ENCODE results near the gene SIAH2. TPM values are rescaled to one million over a fixed set of nuclear protein-coding genes. Genes with fewer than 3 reads are reported as not detected.

The SIAH2 gene
- total and polyA plus RNA-seq, 12 donors: 22.1 to 216 (median 107) TPM

- Histone ChIP-seq H3K4me3 (peak overlapping the region in 2 of 4 donors; percentile 73 to 78), H3K27ac (peak overlapping the region; percentile 98 to 99 (median 98)), H3K36me3 (replicated peaks in 1 of 2) (no peaks in the 10 kb centered on the region), H3K4me1 (replicated peaks in 1 of 2) (peaks cover 37 to 65% of the 10 kb centered on the region in 2 donors), H3K9me3 (replicated peaks in 1 of 3) (no peaks in the 10 kb centered on the region), H3K27me3 (no peaks in the 10 kb centered on the region)
- DNase-seq: no peak
- TF ChIP-seq CTCF (IDR thresholded peaks at IDR 0.05) (no peak), POLR2A (IDR thresholded peaks at IDR 0.05) (no peak)
- 24 to 33% (median 26%) methylated on average over 6 of the region's 6 CpGs for WGBS, 4 donors
- intact Hi-C loops (cut with DNase I): no loop called here
These were observed 2.4 kb downstream of the SIAH2 start for GRCh38 chr3:150760431-150761200.

- 37 to 52% (median 45%) methylated on average over 2 of the region's 2 CpGs for WGBS, 4 donors
- DNase-seq: no peak
- intact Hi-C loops (cut with DNase I): no loop called here
- Histone ChIP-seq H3K27ac (peak overlapping the region; percentile 98 to 99 (median 98)), H3K4me1 (replicated peaks in 1 of 2) (peaks cover 44 to 69% of the 10 kb centered on the region in 2 donors), H3K27me3 (no peaks in the 10 kb centered on the region), H3K9me3 (replicated peaks in 1 of 3) (no peaks in the 10 kb centered on the region), H3K36me3 (replicated peaks in 1 of 2) (no peaks in the 10 kb centered on the region), H3K4me3 (peak overlapping the region in 2 of 4 donors; percentile 73 to 78)
- TF ChIP-seq POLR2A (IDR thresholded peaks at IDR 0.05): peak in 1 of 2 donors; percentile 6
- TF ChIP-seq CTCF (IDR thresholded peaks at IDR 0.05): no peak
These were observed 3.0 kb downstream of the SIAH2 start for GRCh38 chr3:150759947-150760346.

GRCh38 chr3:150759319-150759718 lies 3.6 kb downstream of the SIAH2 start:
- no peaks in the 10 kb centered on the region for H3K9me3 ChIP-seq (replicated peaks in 1 of 3)
- H3K4me3 ChIP-seq: peak overlapping the region in 1 of 4 donors; percentile 73
- TF ChIP-seq CTCF (IDR thresholded peaks at IDR 0.05): no peak
- no peak for TF ChIP-seq POLR2A (IDR thresholded peaks at IDR 0.05)
- no peaks in the 10 kb centered on the region for H3K36me3 ChIP-seq (replicated peaks in 1 of 2)
- H3K27me3 ChIP-seq: no peaks in the 10 kb centered on the region
- H3K4me1 ChIP-seq (replicated peaks in 1 of 2): peaks cover 50 to 68% of the 10 kb centered on the region in 2 donors
- 21 to 66% (median 43%) methylated on average over 3 of the region's 3 CpGs for WGBS, 4 donors
- no peak for DNase-seq
- intact Hi-C loops (cut with DNase I): no loop called here
- H3K27ac ChIP-seq: peak overlapping the region; percentile 98 to 99 (median 98)

GRCh38 chr3:150757768-150758167 lies 5.2 kb downstream of the SIAH2 start:
- Histone ChIP-seq H3K4me3 (no peak overlapping the region), H3K4me1 (replicated peaks in 1 of 2) (peaks cover 53 to 79% of the 10 kb centered on the region in 2 donors), H3K27ac (peak overlapping the region in 4 of 5 donors; percentile 70 to 99 (median 98)), H3K27me3 (no peaks in the 10 kb centered on the region), H3K36me3 (replicated peaks in 1 of 2) (peaks cover 0 to 5% of the 10 kb centered on the region in 2 donors), H3K9me3 (replicated peaks in 1 of 3) (no peaks in the 10 kb centered on the region)
- peak in 1 of 7 donors; percentile 30 for DNase-seq
- intact Hi-C loops (cut with DNase I): no loop called here
- TF ChIP-seq POLR2A (IDR thresholded peaks at IDR 0.05) (no peak), CTCF (IDR thresholded peaks at IDR 0.05) (no peak)

Data from adrenal gland (tissue), 12 donors.